ENCODE results near the gene GPR156. TPM values are rescaled to one million over a fixed set of nuclear protein-coding genes. Genes with fewer than 3 reads are reported as not detected.

The GPR156 gene
- polyA plus RNA-seq, 1 donor from 2014 or later, result 0.22 TPM

- H2AFZ ChIP-seq (ENCODE audit: low read depth, low read length), result no peak overlapping the region
- H3K9me3 ChIP-seq (ENCODE audit: low read length), result no peaks in the 10 kb centered on the region
- no peak overlapping the region for H3K27ac ChIP-seq (ENCODE audit: low read length)
- TF ChIP-seq TAF1 (IDR thresholded peaks at IDR 0.05; ENCODE audit: low read depth) (no peak), SMC3 (conservative IDR thresholded peaks at IDR 0.05; ENCODE audit: poor library complexity) (no peak), POLR2AphosphoS5 (IDR thresholded peaks at IDR 0.05) (no peak), EZH2 (IDR thresholded peaks at IDR 0.05; ENCODE audit: borderline replicate concordance, insufficient read depth, low read length, poor library complexity, severe bottlenecking) (no peak), MXI1 (conservative IDR thresholded peaks at IDR 0.05; ENCODE audit: poor library complexity, severe bottlenecking) (no peak), EP300 (conservative IDR thresholded peaks at IDR 0.05; ENCODE audit: poor library complexity, severe bottlenecking) (no peak), RAD21 (conservative IDR thresholded peaks at IDR 0.05) (no peak), REST (IDR thresholded peaks at IDR 0.05; ENCODE audit: borderline replicate concordance) (no peak), CTCF (IDR thresholded peaks at IDR 0.05; ENCODE audit: poor library complexity, severe bottlenecking) (no peak)
- no peak overlapping the region for H3K4me2 ChIP-seq (ENCODE audit: low read length)
- no peak overlapping the region for H3K4me3 ChIP-seq (ENCODE audit: low read length)
- no peaks in the 10 kb centered on the region for H3K36me3 ChIP-seq (ENCODE audit: insufficient read depth, low read length)
- no peak overlapping the region for H3K9ac ChIP-seq (ENCODE audit: low read length)
- H4K20me1 ChIP-seq (ENCODE audit: insufficient read depth), result no peaks in the 10 kb centered on the region
- H3F3A ChIP-seq (ENCODE audit: insufficient read depth, low read length, poor library complexity, severe bottlenecking), result no peaks in the 10 kb centered on the region
- no peaks in the 10 kb centered on the region for H3K79me2 ChIP-seq (replicated peaks; ENCODE audit: insufficient read depth, low read length)
- no peaks in the 10 kb centered on the region for H3K9me2 ChIP-seq (ENCODE audit: insufficient read depth, low read length)
- H3K27me3 ChIP-seq (ENCODE audit: insufficient read depth, low read depth, low read length), result no peaks in the 10 kb centered on the region
Observed at GRCh38 chr3:120192159-120192558, 92.9 kb downstream of the GPR156 start.

- Histone ChIP-seq H3K4me3 (ENCODE audit: low read length) (no peak overlapping the region), H3K9ac (ENCODE audit: low read length) (no peak overlapping the region), H3K27me3 (ENCODE audit: insufficient read depth, low read depth, low read length) (no peaks in the 10 kb centered on the region), H3K36me3 (ENCODE audit: insufficient read depth, low read length) (no peaks in the 10 kb centered on the region), H3K27ac (ENCODE audit: low read length) (no peak overlapping the region), H2AFZ (ENCODE audit: low read depth, low read length) (no peak overlapping the region), H3K9me2 (ENCODE audit: insufficient read depth, low read length) (no peaks in the 10 kb centered on the region), H3F3A (ENCODE audit: insufficient read depth, low read length, poor library complexity, severe bottlenecking) (no peaks in the 10 kb centered on the region), H4K20me1 (ENCODE audit: insufficient read depth) (no peaks in the 10 kb centered on the region), H3K79me2 (replicated peaks; ENCODE audit: insufficient read depth, low read length) (no peaks in the 10 kb centered on the region), H3K9me3 (ENCODE audit: low read length) (no peaks in the 10 kb centered on the region), H3K4me2 (ENCODE audit: low read length) (no peak overlapping the region)
- TF ChIP-seq REST (IDR thresholded peaks at IDR 0.05; ENCODE audit: borderline replicate concordance) (no peak), RAD21 (conservative IDR thresholded peaks at IDR 0.05) (no peak), CTCF (IDR thresholded peaks at IDR 0.05; ENCODE audit: poor library complexity, severe bottlenecking) (no peak), TAF1 (IDR thresholded peaks at IDR 0.05; ENCODE audit: low read depth) (no peak), MXI1 (conservative IDR thresholded peaks at IDR 0.05; ENCODE audit: poor library complexity, severe bottlenecking) (no peak), EZH2 (IDR thresholded peaks at IDR 0.05; ENCODE audit: borderline replicate concordance, insufficient read depth, low read length, poor library complexity, severe bottlenecking) (no peak), EP300 (conservative IDR thresholded peaks at IDR 0.05; ENCODE audit: poor library complexity, severe bottlenecking) (no peak), SMC3 (conservative IDR thresholded peaks at IDR 0.05; ENCODE audit: poor library complexity) (no peak), POLR2AphosphoS5 (IDR thresholded peaks at IDR 0.05) (no peak)
Observed at GRCh38 chr3:120182613-120183511, 102.2 kb downstream of the GPR156 start.
